B cell (primary cell): Measurements from ENCODE around the gene DGKA. TPM values are rescaled to one million over a fixed set of nuclear protein-coding genes. Genes with fewer than 3 reads are reported as not detected.

Experiments
- ATAC-seq: fragments of 200-7000 bp; cut with Tn5 transposase; one replicate; pipeline ENCODE4 v1.10.0; 2021; ENCODE audit warnings: low read depth, mild to moderate bottlenecking, moderate number of reproducible peaks, moderate library complexity
- CTCF ChIA-PET: fragments of 350-600 bp; sonication (Branson Sonifier 250); formaldehyde crosslinking; loops from one replicate; lab custom pipeline; 2021; ENCODE audit warnings: antibody characterized with exemption, inconsistent platforms; lab: Charles Lee
- POLR2A ChIA-PET: fragments of 350-600 bp; sonication (Branson Sonifier 250); formaldehyde crosslinking; loops from one replicate; lab custom pipeline; 2021; ENCODE audit warnings: antibody characterized with exemption; lab: Charles Lee
- DNase-seq: peaks from one replicate; pipeline ENCODE4 v3.0.0; 2013
- H2AFZ ChIP-seq: 2 replicates; pipeline ENCODE4 v1.6.1; 2012; ENCODE audit warnings: mild to moderate bottlenecking, low read depth, low read length; ENCODE audit not compliant: insufficient read depth, poor library complexity, severe bottlenecking
- H3K27ac ChIP-seq, 2 donors: 1 replicate in 1 of 2; 2 replicates in 1 of 2; pipeline ENCODE4 v1.5.1; 2012 to 2013; ENCODE audit warnings: low read length in 2 of 2, mild to moderate bottlenecking in 2 of 2, moderate library complexity in 1 of 2
- H3K27me3 ChIP-seq, 4 experiments: fragments of 200-600 bp in 1 of 4; sonication (generic) in 1 of 4; replicated peaks in 1 of 4; 1 replicate in 2 of 4; 2 replicates in 2 of 4; pipeline versions ENCODE4 v1.6.1 to v1.7.0; 2013 to 2016; ENCODE audit warnings: low read length in 3 of 4, mild to moderate bottlenecking in 2 of 4, mixed read lengths in 1 of 4, moderate library complexity in 1 of 4; ENCODE audit not compliant: insufficient read depth in 4 of 4, control insufficient read depth in 3 of 4; ENCODE audit errors: control extremely low read depth in 1 of 4
- H3K36me3 ChIP-seq, 2 experiments: replicated peaks in 1 of 2; 1 replicate in 1 of 2; 2 replicates in 1 of 2; pipeline versions ENCODE4 v1.6.1 to v1.7.1; 2013; ENCODE audit warnings: low read length in 1 of 2; ENCODE audit not compliant: insufficient read depth in 2 of 2, control insufficient read depth in 1 of 2; ENCODE audit errors: control extremely low read depth in 1 of 2, extremely low read depth in 1 of 2
- H3K4me1 ChIP-seq, 2 donors: fragments of 200-600 bp in 1 of 2; sonication (generic) in 1 of 2; 1 replicate in 1 of 2; 2 replicates in 1 of 2; pipeline versions ENCODE4 v1.5.1 to v1.6.1; 2013 to 2017; ENCODE audit warnings: low read length in 2 of 2; ENCODE audit not compliant: control insufficient read depth in 2 of 2, insufficient read depth in 2 of 2
- H3K4me2 ChIP-seq: replicated peaks from 2 replicates; pipeline ENCODE3; 2012; ENCODE audit warnings: mild to moderate bottlenecking, low read depth, low read length; ENCODE audit not compliant: poor library complexity, severe bottlenecking
- H3K4me3 ChIP-seq, 5 experiments: fragments of 200-600 bp in 1 of 5; sonication (generic) in 1 of 5; 1 replicate in 3 of 5; 2 replicates in 2 of 5; pipeline versions ENCODE4 v1.5.1 to v1.7.0; 2011 to 2016; ENCODE audit warnings: low read length in 4 of 5, mild to moderate bottlenecking in 4 of 5, low read depth in 2 of 5, control low read depth in 1 of 5, moderate library complexity in 1 of 5; ENCODE audit not compliant: insufficient read depth in 1 of 5; ENCODE audit errors: control extremely low read depth in 1 of 5, extremely low read depth in 1 of 5
- H3K79me2 ChIP-seq: fragments of 200-600 bp; sonication (generic); one replicate; pipeline ENCODE4 v1.6.0; 2016; ENCODE audit warnings: low read length; ENCODE audit not compliant: control insufficient read depth, insufficient read depth
- H3K9ac ChIP-seq: fragments of 200-600 bp; sonication (generic); 2 replicates; pipeline ENCODE4 v1.6.1; 2017; ENCODE audit warnings: mild to moderate bottlenecking, low read length, moderate library complexity
- H3K9me3 ChIP-seq, 3 donors: one replicate each; pipeline versions ENCODE4 v1.6.1 to v1.7.1; 2013; ENCODE audit warnings: low read length in 2 of 3; ENCODE audit not compliant: control insufficient read depth in 2 of 3, insufficient read depth in 1 of 3; ENCODE audit errors: control extremely low read depth in 1 of 3
- H4K20me1 ChIP-seq: 2 replicates; pipeline ENCODE4 v1.6.0; 2012; ENCODE audit warnings: mild to moderate bottlenecking, low read length; ENCODE audit not compliant: insufficient read depth, control insufficient read depth, poor library complexity, severe bottlenecking
- H3K27ac Mint-ChIP-seq: one replicate; pipeline ENCODE4 v1.8.0; 2021; ENCODE audit warnings: mixed read lengths
- H3K27me3 Mint-ChIP-seq: one replicate; pipeline ENCODE4 v1.8.0; 2021; ENCODE audit warnings: mixed read lengths
- H3K4me1 Mint-ChIP-seq: one replicate; pipeline ENCODE4 v1.8.0; 2021; ENCODE audit warnings: mixed read lengths
- H3K4me3 Mint-ChIP-seq: one replicate; pipeline ENCODE4 v1.8.0; 2021; ENCODE audit warnings: mixed read lengths
- H3K9me3 Mint-ChIP-seq: one replicate; pipeline ENCODE4 v1.8.0; 2022; ENCODE audit warnings: mixed read lengths; ENCODE audit not compliant: insufficient read depth
- CTCF ChIP-seq: fragments of 200-600 bp; IDR thresholded peaks from one replicate; pipeline ENCODE4 v1.8.0; 2022; ENCODE audit warnings: antibody characterized with exemption, mild to moderate bottlenecking
- EZH2 ChIP-seq: IDR thresholded peaks from 2 replicates; pipeline ENCODE4 v1.6.1; 2012; ENCODE audit warnings: borderline replicate concordance, low read depth, mild to moderate bottlenecking, moderate library complexity, low read length; ENCODE audit not compliant: insufficient read depth, poor library complexity, severe bottlenecking
- WGBS: methylation state at CpG from one replicate; pipeline ENCODE4 v1.1.5; 2013; ENCODE audit warnings: missing lambda C conversion rate; ENCODE audit not compliant: insufficient coverage; 5-methylcytosine and 5-hydroxymethylcytosine counted together
- intact Hi-C: fragments of 100-400 bp; cut with micrococcal nuclease; formaldehyde crosslinking; loops from one replicate; pipeline ENCODE4 v1.10.0; 2022
- polyA plus RNA-seq: library from polyadenylated mRNA; depleted of rRNA; stranded (reverse); fragments of >200 nt; gene quantifications from 2 replicates; pipeline ENCODE4 v1.2.3, GENCODE V29; 2012
- total RNA-seq, 2 donors: library from RNA; stranded (reverse); fragments of 120-200 nt in 1 of 2; gene quantifications; 1 replicate in 1 of 2; 2 replicates in 1 of 2; pipeline versions ENCODE4 v1.2.3 to v1.2.4, GENCODE V29; 2013 to 2022

DGKA gene
- total and polyA plus RNA-seq, 2 donors (not counting 1 experiment from before 2014, with no cell fraction given): 238 to 269 TPM

- POLR2A ChIA-PET: interaction anchor here (0.8 to 2.5 kb wide), 2 partner anchors 23 to 44 kb away, joined by 6 to 9 read pairs; partner anchors contain the start of gene RAB5B
- H3K4me3 Mint-ChIP-seq: peak within 1 kb of the TSS; percentile 84
These were observed 66.0 kb downstream of the DGKA start, which contains the start of gene SUOX for GRCh38 chr12:55996715-55997534. Gene SUOX (plus strand): TSS chr12:55997276. CDS start chr12:56002222, 4,946 bp downstream.

More at GRCh38 chr12:55996715-55997534, 66.0 kb downstream of the DGKA start, which contains the start of gene SUOX:
- Histone ChIP-seq H3K79me2 (no peaks in the 10 kb centered on the region), H3K9me3 (no peaks in the 10 kb centered on the region), H3K4me2 (peak within 1 kb of the TSS; percentile 78), H3K9ac (peak within 1 kb of the TSS; percentile 47), H3K27me3 (peaks cover 0 to 4% (median 0%) of the 10 kb centered on the region in 4 experiments), H2AFZ (peak within 1 kb of the TSS; percentile 59), H3K27ac (no peak within 1 kb of the TSS), H3K36me3 (peaks cover 0 to 26% of the 10 kb centered on the region in 2 experiments), H4K20me1 (no peaks in the 10 kb centered on the region), H3K4me1 (peaks cover 13 to 18% of the 10 kb centered on the region in 2 donors), H3K4me3 (peak within 1 kb of the TSS; percentile 32 to 48 (median 41))
- TF ChIP-seq CTCF (no peak), EZH2 (no peak)
- CTCF ChIA-PET: interaction anchor here (1.1 to 4.4 kb wide), 24 partner anchors 10 to 257 kb away, joined by 3 to 33 read pairs (median 6); partner anchors contain the start of gene RAB5B
- no peaks in the 10 kb centered on the region for H3K9me3 Mint-ChIP-seq
- H3K4me1 Mint-ChIP-seq: peaks cover 21% of the 10 kb centered on the region
- peak; percentile 46 for DNase-seq
- peak within 1 kb of the TSS; percentile 71 for H3K27ac Mint-ChIP-seq
- 2% methylated on average over 22 of the region's 27 CpGs for WGBS
- H3K27me3 Mint-ChIP-seq: no peaks in the 10 kb centered on the region
- intact Hi-C loops: loop anchor here (1.0 to 5.0 kb wide), 5 partner anchors 23 to 194 kb away; partner anchors contain the start of genes ESYT1, RAB5B and RPS26
- peak; percentile 74 for ATAC-seq
